LNCAP (cell line): ENCODE results near the gene SPAG17.

Experiments
- TF ChIP-seq, protein P1 (sequence below): fragments of 450-650 bp; IDR thresholded peaks from 2 replicates; pipeline ENCODE4 v1.5.1; 2017; ENCODE audit warnings: mild to moderate bottlenecking

Gene SPAG17

DNA sequence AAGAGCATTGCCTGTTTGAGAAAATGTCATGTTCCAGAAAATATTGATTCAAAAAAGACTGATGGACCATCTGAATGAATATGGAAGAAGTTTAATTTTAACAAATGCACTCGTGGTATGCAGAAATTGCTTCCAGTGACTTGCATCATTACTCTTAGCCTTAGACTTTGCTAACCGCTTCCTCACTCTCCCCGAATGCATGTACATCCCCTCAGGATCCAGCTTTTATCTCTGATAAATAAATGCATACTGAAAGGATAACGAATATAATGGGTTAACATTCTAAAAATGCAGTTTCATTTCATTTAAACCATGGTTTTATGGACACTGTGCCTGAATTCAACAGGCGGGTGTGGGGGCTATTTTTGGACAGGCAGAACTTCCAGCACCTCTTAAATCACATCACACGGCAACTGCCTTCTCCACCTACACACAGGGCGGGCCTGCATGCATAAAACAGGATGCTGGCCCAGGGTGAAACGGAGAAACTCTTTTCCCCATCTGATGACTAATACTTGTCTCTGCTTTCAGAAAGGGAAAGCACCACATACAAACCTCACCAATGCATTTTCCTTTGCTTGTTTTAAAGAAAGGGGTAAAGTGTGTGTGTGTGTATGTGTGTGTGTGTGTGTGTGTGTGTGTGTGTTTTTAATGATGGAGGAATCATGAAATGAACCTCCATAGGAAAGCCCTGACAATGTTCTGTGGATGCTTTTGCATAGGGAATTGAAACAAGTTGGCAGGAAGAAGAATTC is 48.7 kb downstream of the SPAG17 start:
- TF ChIP-seq, protein P1, sequence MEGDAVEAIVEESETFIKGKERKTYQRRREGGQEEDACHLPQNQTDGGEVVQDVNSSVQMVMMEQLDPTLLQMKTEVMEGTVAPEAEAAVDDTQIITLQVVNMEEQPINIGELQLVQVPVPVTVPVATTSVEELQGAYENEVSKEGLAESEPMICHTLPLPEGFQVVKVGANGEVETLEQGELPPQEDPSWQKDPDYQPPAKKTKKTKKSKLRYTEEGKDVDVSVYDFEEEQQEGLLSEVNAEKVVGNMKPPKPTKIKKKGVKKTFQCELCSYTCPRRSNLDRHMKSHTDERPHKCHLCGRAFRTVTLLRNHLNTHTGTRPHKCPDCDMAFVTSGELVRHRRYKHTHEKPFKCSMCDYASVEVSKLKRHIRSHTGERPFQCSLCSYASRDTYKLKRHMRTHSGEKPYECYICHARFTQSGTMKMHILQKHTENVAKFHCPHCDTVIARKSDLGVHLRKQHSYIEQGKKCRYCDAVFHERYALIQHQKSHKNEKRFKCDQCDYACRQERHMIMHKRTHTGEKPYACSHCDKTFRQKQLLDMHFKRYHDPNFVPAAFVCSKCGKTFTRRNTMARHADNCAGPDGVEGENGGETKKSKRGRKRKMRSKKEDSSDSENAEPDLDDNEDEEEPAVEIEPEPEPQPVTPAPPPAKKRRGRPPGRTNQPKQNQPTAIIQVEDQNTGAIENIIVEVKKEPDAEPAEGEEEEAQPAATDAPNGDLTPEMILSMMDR: no peak

DNA sequence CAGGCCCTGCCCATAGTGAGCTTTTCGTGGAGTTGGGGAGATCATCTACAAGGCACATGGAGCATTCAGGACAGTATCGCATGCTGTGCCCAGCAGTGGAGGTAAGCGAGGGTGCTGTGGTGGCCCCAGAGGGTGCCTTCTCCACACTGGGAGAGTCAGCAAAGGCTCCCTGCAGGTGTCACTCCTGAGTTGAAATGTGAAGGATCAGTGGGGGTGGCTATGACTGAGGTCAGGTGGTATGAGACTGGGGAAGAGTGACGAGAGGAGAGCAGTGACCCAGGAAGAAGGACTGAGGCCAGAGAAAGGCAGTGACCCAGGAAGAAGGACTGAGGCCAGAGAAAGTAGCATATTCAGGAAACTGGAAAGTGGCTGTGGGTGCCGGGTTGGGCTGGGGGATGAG is 53.0 kb downstream of the SPAG17 start:
- TF ChIP-seq, protein P1: no peak

DNA sequence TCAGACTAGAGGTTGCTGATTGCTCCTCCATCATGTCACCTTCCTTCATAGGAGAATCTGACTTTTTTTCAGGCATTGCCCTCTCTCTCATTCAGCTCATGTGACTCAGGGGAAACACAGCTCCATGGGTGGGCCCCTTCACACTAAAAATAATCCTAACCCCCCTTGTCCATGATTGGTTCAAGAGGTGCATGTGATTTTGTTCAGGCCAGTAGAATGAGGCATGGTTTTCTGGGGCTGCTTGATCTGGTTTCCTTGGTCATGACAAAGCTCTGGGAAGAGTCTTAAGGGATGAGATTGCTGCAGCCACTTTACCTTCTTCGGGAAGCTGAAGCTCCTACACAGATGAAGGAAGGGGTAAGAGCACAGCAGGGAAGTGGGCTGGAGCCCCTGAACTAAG is 56.3 kb downstream of the SPAG17 start:
- TF ChIP-seq, protein P1: no peak

DNA sequence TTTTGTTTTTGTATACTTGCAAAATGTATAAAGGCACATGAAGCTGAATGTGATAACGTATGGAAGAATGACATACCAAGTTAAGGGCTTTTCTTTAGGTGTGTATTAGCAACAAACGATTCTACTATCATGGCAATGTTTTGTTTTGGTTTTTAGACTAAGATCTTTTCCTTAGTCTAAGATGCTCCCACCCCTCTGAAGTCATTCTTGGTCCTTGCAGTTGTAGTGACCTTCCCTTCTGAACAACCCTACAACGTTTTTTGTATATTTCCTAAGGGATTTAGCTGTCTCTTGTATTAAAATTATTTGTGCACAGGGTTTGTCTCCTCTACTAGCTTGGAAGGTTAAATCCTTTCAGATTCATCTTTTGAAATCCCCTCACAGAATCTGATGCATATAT is 61.0 kb downstream of the SPAG17 start:
- TF ChIP-seq, protein P1: no peak

DNA sequence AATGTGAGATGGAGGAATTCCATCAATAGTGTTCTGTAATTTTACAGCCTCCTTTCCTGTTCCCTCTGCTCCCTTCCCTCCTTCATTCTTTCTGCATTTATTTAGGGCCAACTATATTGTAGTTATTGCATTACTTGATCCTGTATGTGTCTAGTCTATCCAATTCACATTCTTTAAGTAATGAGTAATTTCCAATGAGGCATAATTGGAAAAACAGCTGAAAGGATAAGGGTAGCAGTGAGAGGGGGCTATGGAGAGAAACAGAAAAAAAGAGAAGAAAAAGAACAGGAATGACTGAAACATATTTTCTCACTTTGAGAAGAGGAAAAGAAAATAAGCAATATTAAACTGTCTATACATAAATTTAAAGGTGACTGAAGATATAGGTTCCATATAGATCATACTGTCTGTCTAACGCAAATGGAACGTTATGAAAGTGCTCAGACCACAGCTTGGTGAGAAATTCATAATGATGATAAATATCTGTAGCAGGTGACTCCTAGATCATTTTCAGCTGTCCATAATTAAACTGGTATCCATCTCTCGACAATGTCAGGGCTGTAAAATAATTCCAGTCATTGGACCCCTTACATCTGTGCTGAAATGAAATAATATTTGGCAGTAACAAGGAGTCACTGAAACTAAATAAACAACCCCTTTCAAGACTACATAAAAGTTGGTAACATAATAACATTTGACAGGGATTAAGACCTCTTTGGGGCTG is 61.8 kb downstream of the SPAG17 start:
- TF ChIP-seq, protein P1: no peak

DNA sequence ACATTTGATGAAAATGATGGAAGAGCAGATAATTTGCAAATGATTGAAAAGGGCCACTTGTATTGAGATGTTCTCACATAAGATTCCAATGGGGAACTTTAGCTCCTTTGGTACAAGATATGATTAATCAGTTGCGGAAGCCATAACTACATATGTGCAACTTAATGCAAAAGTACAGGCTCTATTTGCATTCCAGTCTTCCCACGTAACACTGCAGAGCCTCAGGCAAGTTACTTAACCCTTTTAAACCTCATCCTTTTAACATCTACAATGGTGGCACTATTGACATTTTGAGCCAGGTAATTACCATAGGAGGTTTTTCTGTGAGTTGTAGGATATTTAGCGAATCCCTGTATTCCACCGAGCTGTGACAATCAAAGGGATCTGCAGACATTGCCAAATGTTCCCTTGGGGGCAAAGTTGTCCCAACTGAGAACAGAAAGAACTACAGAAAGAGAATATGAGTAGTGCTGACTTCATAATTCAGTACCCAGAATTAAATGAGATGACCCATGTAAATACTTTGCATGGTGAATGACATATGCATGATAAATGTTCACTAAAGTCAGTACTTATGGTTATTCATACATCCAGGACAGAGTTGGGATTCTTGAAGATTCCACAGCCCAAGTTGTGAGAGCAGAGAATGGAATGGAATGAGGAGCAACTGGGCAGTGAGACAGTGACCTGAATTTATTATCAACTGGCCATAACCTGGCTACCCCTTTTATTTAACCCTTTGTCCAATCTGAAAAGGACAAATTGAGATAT is 62.6 kb downstream of the SPAG17 start:
- TF ChIP-seq, protein P1: no peak

DNA sequence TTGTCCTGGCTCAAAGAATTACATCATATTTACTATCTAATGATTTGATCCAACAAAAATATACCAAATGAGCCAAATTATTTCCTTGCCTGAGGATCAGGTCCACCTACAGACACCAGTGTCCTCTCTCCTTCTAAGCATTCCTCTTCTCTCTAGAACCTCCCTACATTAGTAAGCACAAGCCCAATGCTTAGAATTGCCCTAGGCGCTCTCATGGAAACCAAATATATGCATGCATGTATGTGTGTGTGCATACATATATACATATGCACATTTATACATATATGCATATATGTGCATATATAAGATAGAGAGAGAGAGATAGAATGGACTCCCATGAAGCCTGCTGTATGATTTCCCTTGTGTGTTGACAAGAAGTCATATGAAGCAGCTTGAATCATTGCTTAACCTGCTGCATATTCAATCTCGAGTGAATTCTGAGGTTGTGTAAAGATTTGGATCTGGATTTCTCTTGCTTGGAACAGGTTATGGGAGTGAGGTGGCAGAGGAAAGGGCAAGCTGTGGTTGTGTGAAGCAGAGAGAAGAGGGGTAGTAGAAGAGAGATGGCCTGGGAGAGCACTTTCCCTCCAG is 66.1 kb downstream of the SPAG17 start:
- TF ChIP-seq, protein P1: no peak
